Measurements from ENCODE around the gene B4GALNT3.

The B4GALNT3 gene

DNA sequence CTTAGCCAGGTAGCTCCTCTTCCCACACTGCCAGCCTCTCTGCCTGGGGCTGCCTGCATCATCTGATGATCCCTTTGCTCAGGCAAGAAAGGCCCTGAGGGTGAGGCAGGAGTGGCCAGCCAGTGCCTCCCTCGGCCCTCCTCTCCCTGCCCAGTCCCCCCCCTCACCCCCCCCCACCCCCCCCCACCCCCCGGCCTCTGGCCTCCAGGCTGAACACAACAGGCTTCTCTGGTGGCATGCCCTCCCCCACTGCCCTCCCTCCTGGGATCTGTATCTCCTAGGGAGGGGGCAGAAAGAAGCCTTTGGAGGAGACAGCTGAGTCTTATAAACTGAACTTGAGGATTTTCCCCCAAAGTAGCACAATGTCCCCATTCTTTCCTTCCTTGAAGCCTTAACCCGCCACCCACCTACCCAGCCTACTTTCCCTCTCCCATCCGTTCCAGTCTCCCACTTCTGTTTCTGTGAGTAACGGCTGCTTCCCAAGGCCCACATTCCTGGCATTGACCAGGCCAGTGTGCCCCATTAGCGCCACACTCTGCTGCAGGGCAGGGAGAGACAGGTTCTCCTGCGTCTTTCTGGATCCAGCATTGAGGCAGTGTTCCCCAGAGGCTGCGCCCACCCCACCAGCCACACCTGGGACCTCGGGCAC, 82.1 kb downstream of the B4GALNT3 start:
- no peak for DNase-seq

DNA sequence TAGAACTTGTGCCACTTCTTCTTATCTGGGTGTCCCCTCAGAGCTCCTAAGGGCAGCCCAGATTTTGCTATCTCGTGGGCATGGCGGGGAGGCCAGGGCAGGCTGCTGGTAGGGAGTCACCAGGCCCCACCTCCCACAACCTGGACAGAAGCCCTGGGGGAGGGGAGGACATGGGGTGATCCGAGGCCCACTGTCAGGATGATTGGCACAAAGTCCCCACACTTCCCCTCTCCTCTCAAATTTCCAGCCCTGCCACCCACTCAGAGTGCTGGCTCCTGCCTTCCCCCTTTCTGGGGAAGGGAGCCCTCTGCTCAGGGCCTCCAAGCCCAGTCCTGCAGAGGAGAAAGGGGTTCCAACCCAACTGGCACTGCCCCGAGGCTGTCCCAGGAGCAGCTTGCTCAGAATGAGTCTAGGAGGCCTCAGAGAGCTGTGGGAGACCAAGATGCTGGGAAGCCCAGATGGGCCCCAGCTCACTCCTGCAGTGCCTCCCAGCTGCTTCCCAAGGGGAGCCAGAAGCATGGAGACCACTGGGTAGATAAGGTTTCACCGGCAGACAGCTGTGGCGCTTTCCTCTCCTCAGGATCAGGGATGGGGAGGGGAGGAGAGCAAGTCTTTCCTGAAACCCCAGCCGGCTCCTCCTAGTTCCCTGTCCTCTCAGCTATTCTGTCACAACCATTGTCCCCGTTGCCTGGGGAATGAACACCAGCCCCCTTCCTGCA, 82.8 kb downstream of the B4GALNT3 start:
- no peak for DNase-seq

DNA sequence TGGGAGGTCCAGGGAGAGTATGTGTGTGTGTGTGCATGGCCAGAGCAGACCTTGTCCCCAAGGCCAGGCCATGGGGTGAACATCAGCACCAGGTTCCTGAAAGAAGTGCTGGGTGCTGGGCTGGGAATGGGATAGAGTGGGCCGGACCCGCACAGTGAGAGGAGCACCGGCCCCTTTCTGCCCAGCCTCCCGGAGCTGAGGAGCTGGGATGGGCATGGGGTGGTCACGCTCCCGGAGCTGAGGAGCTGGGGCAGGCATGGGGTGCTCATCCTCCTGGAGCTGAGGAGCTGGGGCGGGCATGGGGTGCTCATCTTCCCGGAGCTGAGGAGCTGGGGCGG, 83.3 kb downstream of the B4GALNT3 start:
- DNase-seq: no peak

DNA sequence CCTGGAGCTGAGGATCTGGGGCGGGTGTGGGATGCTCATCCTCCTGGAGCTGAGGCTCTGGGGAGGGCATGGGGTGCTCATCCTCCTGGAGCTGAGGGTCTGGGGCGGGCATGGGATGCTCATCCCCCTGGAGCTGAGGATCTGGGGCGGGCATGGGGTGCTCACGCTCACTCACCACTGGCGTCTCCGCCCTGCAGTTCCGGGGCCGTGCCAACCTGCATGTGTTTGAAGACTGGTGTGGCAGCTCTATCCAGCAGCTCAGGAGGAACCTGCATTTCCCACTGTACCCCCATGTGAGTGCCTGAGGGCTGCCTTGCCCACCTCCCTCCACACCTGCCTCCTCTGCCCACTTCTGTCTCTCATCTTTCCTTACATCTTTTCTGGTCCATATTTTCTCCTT, 84.4 kb downstream of the B4GALNT3 start:
- DNase-seq: no peak

DNA sequence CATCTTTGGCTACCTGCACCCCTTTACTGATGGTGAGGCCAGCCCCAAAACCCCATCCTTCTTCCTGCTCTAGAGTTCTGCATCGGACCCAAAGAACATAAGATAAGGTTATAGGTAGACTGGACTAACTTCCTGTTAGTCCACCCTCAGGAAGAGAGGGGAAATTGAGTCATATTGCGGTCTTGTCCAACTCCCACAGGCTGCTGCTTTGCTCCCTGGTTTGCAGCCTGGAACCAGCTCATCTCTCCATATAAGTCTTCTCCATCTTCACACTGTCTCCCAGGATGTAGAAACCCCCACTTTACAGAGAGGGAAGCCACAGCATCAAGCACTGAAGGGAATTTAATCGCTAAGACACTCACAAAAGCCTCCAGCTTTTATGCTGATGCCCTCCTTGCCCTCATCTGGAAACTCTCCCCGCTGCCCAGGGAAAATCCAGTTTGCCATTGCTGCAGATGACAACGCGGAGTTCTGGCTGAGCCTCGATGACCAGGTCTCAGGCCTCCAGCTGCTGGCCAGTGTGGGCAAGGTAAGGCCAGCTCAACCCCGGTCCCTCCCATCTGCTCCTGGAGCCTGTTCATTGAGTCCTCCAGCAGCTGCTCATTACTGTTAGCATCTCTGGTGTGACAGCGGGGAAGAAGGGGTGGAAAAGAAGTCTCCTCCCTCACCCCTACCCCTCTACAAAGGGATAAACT, 85.3 kb downstream of the B4GALNT3 start:
- no peak for DNase-seq

DNA sequence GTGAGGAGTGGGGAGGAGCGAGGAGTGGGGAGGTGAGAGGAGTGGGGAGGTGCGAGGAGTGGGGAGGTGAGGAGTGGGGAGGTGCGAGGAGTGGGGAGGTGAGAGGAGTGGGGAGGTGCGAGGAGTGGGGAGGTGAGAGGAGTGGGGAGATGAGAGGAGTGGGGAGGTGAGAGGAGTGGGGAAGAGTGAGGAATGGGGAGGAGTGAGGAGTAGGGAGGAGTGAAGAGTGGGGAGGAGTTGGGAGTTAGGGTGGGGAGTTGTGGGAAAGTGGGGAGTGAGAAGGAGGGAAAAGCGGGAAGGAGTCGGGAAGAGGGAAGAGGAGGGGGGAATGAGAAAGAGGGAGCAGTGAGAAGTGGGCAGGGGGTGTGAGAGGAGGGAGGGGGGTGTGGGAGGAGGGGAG, 86.1 kb downstream of the B4GALNT3 start:
- DNase-seq: no peak

DNA sequence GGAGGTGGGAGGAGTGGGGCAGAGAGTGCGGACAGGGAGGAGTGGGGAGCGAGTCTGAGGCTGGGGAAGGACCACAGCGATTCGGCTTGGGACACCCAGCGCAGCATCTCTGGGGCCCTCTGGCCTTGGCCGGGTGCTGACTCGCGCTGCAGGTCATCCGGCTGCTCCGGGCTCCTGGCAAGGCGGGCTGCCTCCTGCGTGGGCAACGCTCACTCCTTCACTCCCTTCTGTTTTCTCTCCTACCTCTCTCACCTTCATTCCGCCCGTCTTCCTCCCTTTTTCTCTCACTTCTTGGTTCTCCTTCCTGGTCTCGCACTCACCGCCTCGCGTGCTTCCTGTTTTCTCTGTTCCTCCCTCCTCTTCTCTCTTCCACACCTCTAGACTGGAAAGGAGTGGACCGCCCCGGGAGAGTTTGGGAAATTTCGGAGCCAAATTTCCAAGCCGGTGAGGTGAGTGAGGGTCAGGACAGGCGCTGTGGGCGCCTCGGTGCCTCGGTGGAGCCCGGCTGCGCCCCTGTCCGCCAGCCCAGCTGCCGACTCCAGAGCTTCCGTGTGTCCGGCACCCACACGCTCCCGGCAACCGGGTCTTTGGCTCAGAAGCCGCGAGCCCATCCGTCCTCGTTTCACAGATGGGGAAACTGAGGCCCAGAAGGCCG, 86.7 kb downstream of the B4GALNT3 start:
- no peak for DNase-seq

DNA sequence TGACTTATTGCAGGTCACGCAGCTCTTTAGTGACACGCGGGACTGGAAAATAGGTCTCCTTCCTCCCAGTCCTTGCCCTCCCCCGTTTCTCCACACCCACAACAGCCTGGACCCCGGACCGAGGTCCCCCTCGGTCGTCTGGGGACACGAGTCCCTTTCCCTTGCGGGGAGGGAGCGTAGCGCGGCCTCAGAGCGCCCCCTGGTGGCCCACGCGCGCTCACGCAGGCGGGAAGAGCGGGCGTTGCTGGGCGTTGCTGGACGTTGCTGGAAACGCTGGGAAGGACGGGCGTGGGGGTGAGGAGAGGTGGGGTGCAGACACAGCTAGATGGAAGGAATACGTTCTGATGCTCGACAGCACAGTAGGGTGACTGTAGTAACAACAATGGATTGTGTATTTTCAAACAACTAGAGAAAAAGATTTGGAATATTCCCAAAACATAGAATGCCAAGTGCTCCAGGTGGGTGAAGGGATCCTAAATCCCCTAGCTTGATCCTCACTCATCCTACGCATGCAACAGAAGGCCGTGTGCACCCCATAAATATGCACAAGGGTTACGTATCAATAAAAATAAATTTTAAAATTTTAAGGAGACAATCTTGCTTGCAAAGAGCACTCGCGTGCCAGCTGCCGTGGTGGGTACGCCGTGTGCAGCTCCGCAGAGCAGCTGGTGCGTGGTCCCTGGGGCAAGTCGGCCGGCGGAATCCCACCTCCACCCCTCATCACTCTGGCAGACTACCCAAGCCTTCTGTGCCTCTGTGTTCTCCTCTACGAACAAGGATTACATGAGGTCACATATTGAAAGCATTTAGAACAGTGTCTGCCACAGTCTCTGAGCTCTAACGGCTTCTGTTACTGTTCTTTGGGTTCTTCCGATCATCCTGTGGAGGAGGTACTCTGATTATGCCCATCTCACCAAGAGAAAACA, 87.4 kb downstream of the B4GALNT3 start:
- DNase-seq: no peak

DNA sequence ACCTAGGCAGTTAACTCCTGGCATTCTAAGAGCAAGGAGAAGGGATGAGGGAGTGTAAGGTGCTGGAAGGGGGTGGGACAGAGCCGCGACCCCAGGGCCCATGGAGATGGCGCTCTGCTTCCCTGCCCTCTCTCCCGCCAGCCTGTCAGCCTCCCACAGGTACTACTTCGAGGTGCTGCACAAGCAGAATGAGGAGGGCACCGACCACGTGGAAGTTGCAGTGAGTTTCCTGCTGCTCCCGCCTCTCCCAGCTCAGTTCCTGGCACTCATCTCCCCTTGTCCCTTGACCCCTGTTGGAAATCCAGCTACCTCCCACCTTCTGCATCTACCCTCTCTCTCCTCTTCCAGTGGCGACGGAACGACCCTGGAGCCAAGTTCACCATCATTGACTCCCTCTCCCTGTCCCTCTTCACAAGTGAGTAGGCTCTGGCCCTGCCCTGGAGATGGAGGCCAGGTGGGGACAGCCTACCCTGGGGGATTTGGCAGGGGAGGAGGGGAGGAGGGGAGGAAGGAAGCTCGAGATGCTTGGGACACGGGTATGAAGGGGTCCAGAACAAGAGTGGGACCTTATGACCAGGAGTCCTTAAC, 88.2 kb downstream of the B4GALNT3 start:
- DNase-seq: no peak

DNA sequence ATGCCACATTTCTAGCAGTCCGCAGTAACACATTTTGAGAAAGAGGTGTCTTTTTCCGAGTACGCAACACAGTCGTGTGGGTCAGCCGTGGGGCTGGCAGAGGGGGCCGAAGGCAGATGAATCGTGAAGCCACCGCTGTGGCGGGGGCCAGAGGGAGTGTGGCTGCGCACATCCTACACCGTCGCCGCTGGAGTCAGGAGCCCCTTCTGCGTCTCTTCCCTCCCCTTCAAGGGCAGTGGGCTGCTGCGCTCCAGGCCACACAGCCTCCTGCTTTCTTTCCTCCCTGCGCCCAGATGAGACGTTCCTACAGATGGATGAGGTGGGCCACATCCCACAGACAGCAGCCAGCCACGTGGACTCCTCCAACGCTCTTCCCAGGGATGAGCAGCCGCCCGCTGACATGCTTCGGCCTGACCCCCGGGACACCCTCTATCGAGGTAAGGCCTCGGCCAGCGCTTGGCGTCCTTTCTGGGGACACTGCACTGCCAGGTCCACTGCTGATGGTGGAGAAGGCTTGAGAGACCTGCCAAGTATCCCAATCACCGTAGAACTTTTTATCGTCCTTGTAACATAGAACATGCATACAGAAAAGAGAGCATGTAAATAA, 89.8 kb downstream of the B4GALNT3 start:
- no peak for DNase-seq

DNA sequence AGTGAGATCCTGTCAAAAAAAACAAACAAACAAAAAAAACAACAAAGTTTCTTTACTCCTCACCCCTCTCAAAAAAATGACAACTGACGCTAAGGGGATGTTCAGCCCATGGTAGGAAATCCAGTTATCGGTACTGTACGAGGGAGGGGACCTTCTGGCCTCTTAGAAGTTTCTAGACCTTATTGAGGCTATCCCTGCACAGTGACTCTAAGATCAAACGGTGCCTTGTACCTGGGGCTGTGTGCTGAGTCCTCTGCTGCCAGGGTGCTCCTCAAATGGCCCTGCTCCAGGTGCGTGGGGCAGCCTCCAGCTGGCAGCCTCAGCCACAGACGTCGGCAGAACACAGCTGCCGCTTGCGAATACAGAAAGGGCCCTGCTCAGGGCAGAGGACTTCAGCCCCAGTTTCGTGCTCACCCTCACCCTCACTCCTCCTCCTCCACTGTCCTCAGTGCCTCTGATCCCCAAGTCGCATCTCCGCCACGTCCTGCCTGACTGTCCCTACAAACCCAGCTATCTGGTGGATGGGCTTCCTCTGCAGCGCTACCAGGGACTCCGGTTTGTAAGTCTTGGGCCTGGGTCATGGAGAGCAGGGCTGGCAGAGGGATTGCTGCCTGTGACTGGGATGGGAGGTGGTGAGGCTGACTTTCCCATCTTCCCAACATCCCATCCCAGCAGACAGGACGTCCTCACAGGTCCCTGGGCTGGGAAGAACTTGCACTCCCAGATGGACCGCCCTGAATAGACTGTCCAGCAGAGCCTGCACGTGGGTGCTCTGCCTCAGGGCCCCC, 90.9 kb downstream of the B4GALNT3 start:
- no peak for DNase-seq

DNA sequence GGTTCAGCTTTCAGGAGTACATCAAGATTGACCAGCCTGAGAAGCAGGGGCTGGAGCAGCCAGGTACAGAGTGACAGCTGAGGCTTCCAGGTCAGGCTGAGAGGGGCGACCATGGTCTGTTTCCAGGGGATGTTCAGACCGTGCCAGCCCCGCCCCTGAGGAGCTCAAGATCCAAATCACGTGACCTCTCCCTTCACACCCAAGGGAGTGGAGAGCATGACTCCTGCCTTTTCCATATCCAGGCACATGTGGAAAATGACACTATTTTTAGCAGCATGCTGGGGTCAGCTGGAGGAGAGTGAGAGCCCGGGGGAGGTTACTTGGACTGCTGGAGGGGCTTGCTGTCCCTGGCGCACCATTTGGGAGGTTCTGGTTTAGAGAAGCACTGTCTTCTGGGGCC, 92.7 kb downstream of the B4GALNT3 start:
- no peak for DNase-seq

DNA sequence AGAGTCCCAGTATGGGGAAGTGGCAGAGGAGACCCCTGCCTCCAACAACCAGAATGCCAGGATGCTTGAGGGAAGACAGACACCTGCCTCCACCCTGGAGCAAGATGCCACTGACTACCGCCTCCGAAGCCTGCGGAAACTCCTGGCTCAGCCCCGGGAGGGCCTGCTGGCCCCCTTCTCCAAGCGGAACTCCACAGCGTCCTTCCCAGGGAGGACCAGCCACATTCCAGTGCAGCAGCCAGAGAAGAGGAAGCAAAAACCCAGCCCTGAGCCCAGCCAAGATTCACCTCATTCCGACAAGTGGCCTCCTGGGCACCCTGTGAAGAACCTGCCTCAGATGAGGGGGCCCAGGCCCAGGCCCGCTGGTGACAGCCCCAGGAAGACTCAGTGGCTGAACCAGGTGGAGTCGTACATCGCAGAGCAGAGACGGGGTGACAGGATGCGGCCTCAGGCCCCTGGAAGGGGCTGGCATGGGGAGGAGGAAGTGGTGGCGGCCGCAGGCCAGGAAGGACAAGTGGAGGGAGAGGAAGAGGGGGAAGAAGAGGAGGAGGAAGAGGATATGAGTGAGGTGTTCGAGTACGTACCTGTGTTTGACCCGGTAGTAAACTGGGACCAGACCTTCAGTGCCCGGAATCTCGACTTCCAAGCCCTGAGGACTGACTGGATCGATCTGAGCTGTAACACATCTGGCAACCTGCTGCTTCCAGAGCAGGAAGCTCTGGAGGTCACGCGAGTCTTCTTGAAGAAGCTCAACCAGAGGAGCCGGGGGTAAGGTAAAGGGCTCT, 93.7 kb downstream of the B4GALNT3 start:
- DNase-seq: no peak

DNA sequence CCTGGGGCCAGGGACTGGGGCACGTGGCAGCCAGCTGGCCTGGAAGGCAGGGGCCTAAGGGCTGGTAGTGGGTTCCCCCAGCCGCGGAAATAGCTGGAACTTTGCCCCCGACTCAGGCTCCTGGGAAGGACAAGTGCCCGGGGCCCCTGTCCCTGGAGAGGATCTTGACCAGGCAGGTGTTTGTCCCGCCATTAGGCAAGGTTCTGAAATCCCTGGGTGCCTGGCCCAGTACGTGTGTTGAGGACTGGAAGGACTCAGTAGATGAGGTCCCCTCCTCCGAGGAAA, 94.2 kb downstream of the B4GALNT3 start:
- DNase-seq: no peak

DNA sequence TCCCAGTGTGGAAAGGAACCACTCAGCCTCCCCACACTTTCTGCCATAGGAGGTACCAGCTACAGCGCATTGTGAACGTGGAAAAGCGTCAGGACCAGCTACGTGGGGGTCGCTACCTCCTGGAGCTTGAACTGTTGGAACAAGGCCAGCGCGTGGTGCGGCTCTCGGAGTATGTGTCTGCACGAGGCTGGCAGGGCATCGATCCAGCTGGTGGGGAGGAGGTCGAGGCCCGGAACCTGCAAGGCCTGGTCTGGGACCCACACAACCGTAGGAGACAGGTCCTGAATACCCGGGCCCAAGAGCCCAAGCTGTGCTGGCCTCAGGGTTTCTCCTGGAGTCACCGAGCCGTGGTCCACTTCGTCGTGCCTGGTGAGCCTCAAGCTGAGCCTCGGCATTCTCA, 96.8 kb downstream of the B4GALNT3 start:
- DNase-seq: no peak

DNA sequence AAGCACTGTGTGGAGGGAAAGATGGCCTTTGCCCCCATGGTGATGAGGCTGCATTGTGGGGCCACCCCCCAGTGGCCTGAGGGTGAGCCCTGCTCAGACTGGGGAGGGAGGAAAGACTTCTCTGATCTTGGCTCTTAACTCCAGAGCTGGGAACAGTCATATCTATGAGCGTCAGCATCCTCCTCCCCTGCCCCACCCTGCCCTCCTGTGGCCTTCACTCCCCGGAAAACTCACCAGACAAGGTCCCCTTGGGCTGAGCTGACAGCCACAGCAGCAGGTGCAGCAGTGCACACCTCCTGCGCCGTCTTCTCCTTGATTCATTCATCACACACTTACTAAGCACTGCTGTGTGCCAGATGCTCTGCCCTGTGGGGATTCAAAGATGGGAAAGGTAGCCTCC, 98.8 kb downstream of the B4GALNT3 start:
- no peak for DNase-seq

DNA sequence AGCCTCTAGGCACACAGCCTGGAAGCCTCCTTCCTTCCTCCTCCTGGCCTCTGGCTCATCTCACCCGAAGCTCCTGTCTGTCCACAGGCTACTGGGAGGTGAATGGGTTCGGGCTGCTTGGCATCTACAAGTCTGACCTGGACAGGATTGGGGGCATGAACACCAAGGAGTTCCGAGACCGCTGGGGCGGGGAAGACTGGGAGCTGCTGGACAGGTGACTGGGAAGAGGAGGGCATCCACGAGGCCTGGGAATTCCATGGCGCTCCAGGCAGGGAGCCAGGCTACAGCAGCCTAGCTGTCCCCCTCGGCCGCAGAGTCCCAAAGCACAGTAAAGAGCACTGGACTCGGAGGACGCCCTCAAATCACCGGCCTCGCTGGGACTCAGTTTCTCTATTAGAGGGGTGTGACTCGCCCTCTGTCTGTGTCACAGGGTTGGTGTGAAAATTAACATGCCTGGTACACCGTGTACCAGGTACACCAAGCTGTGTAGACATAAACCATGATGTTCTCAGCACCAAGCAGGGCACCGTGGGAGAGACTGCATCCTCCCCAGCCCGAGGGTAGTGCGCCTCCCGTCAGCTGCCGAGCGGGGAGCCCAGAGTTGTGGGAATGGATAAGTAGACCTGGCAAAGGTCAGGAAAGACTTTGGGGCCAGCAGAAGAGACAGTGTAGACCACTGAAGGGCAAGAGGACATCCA, 99.6 kb downstream of the B4GALNT3 start:
- no peak for DNase-seq

DNA sequence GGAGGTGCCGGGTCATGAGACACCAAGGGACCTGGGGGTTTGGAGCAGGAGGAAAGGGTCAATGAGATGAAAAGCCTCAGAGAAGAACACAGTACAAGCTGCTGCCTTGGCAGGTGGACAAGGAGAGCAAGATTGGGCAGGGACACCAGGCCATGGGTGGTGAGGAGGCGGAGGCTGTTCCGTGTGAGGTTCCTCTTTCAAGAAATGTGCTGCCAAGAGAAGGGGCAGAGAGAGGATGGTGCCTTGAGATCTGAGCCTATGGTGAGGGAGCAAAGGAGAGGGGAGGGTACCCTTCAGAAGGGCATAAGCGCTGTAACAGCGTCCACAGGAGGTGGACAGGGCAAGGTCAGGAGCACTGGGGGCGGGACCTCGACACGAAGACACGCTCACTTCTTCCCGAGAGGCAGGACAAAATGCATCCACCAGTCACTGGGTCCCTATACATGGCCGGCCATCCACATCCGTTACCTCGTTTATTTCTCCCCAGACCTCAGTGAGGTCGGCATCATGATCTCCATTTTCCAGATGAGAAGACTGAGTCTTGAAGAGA, 100.2 kb downstream of the B4GALNT3 start:
- DNase-seq: no peak

DNA sequence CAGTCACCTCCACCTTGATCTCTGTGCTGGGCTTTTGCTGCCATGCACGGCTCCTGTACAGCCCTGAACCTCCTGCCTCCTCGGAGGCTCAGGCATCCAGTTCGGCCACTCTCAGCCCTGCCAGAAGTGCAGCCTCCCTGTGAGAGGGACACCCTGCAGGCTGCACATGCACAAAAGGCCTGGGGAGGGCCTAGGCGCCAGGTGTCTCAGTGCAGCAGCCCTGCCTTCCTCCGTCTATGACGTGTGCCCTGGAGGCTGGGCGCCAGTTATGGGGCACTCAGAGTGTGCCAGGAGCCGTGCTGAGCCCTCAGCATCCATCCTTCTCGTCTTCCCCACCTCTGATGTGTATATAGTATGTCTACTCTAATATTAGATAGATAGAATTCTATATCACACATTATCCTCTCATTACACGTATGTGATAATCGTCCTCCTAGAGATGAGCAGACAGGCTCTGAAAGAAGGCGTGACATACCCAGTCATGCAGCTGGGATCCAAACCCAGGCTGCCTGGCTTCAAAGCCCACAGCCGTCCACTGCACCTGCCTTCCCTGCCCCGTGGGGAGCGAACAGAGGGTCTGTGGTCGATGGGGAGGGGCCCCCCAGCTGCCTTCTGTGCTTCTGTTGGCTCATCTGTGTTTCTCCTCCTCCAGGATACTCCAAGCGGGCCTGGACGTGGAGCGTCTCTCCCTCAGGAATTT, 101.1 kb downstream of the B4GALNT3 start:
- no peak for DNase-seq

All from amniotic stem cell (primary cell).